Femur (tissue), 1 donor: ENCODE results near the gene PTPRK.

Experiments
- DNase-seq: peaks from one replicate; pipeline ENCODE4 v3.0.0-alpha.2; 2017

The PTPRK gene

GRCh38 chr6:128380891-128381290, 139.5 kb downstream of the PTPRK start:
- no peak for DNase-seq

- no peak for DNase-seq
Measured at GRCh38 chr6:128379577-128379976, 140.8 kb downstream of the PTPRK start.

GRCh38 chr6:128376952-128377503, 143.4 kb downstream of the PTPRK start:
- DNase-seq: no peak

GRCh38 chr6:128371136-128371535, 149.3 kb downstream of the PTPRK start:
- DNase-seq: no peak

GRCh38 chr6:128370072-128370471, 150.3 kb downstream of the PTPRK start:
- DNase-seq: no peak

GRCh38 chr6:128368213-128368944, 152.0 kb downstream of the PTPRK start:
- DNase-seq: no peak

- DNase-seq: no peak
Measured at GRCh38 chr6:128367437-128367836, 153.0 kb downstream of the PTPRK start.

- no peak for DNase-seq
Measured at GRCh38 chr6:128365520-128366160, 154.8 kb downstream of the PTPRK start.

GRCh38 chr6:128364766-128365519, 155.5 kb downstream of the PTPRK start:
- DNase-seq: no peak

- no peak for DNase-seq
Measured at GRCh38 chr6:128363020-128363813, 157.2 kb downstream of the PTPRK start.

- no peak for DNase-seq
Measured at GRCh38 chr6:128361378-128361777, 159.0 kb downstream of the PTPRK start.

- no peak for DNase-seq
Measured at GRCh38 chr6:128358244-128358776, 162.1 kb downstream of the PTPRK start.

- DNase-seq: no peak
Measured at GRCh38 chr6:128357392-128358130, 162.8 kb downstream of the PTPRK start.

GRCh38 chr6:128352366-128352765, 168.0 kb downstream of the PTPRK start:
- DNase-seq: no peak

- DNase-seq: no peak
Measured at GRCh38 chr6:128351255-128351514, 169.2 kb downstream of the PTPRK start.

GRCh38 chr6:128350416-128351254, 169.8 kb downstream of the PTPRK start:
- DNase-seq: no peak

GRCh38 chr6:128347123-128347522, 173.3 kb downstream of the PTPRK start:
- DNase-seq: no peak

- DNase-seq: no peak
Measured at GRCh38 chr6:128346569-128346968, 173.8 kb downstream of the PTPRK start.

- no peak for DNase-seq
Measured at GRCh38 chr6:128345278-128345677, 175.1 kb downstream of the PTPRK start.

- no peak for DNase-seq
Measured at GRCh38 chr6:128343706-128344105, 176.7 kb downstream of the PTPRK start.
